ENCODE measurements around the gene MEOX2.

MEOX2 gene

GRCh38 chr7:15686295-15686956 lies at the start of gene MEOX2:
MEOX2 (minus strand) TSS chr7:15686683; CDS start chr7:15686402, 281 bp downstream.
- DNase-seq: no peak

DNA sequence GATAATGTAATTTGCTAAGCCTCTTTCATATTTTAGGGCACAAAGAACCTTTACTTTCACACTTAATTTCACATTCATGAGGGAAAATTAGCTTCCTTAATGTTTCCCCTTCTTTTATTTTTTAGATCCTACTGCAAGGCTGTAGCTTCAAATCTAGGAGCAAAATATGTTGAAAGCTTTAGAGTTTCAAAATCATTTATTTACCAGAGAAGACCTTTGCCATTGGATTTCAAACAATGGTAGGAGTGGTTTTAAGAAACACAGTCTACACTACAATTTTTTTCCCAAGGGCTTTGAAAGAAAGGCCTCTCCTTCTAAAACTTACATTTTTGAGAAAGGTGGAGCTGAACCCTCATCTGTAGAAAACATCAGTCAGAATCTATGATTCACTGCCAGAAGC lies 43.3 kb upstream of the MEOX2 start:
- DNase-seq: no peak

GRCh38 chr7:15725051-15725450 lies 38.6 kb upstream of the MEOX2 start:
- DNase-seq: no peak

DNA sequence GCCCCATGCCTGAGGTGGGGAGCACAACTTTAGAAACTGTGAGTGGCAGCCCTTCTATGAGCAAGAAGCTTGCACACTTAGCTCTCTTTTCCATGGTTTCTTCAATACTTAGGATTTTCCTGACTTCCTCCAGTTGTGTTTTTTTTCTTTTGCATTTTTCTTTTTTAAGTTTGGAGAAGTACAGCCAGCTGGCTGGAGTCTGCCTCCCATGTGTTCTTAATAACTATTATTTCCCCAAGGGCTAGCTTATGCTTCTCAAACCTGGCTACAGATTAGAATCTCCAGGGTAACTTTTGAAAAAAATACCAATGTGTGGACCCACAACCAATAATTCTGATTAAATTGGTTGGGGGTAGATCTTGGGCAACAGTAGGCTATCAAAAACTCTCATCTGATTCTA lies 37.4 kb upstream of the MEOX2 start:
- no peak for DNase-seq

- no peak for DNase-seq
Observed at GRCh38 chr7:15720849-15721471, 34.5 kb upstream of the MEOX2 start.

DNA sequence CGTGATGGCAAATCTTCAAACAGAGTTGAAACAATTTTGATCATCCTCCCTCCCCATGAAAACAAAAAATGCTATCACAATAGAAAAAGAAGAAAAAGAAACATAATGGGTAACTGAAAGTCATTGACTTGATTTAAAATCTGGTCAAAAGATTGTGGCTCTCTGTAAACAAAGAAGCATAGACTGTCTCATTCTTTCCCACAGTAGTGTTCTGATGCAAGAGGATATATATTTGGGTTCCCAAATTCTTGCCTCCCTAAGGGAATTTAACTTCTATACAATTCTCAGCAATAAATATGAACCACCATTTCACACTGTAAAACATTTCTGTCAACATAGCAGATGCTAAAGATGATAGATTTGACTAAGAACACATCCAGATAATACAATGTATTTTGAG lies 32.8 kb upstream of the MEOX2 start:
- no peak for DNase-seq

DNA sequence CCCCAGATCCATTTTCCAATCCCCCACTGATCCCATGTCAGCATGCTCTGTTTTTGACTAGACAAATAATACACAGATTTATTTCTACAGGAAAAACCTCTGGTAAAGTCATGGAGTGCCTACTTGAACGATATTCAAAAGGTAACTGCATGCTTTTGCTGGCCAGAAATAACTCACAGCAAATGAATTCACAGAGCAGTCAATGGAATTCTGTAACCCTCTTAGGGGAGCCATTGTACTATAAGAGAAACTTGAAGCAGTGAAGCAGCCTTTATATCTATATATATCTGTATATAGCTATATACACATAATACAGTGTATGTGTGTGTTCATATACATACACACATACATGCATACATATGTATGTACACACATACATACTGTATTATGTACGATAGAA lies 29.0 kb upstream of the MEOX2 start:
- no peak for DNase-seq

DNA sequence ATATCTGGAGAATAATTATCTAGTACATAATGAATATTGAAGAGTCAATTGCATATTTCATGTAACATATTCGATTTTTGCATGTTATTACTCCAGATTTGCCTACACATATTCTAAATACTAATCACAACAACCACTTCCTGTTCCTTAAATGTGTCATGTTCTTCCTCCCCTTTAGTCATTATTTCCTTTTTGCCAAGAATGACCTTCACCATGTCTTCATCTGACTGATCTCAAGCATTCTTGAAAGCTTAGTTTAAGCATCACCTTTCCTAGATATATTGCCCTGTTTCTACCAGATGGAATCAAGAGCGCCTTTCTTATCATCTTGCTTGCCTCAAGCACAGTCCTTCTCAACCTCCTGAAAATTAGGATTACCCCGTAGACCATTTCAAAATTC lies 23.5 kb upstream of the MEOX2 start:
- no peak for DNase-seq

GRCh38 chr7:15707570-15707969 lies 21.1 kb upstream of the MEOX2 start:
- no peak for DNase-seq

- DNase-seq: no peak
Observed at GRCh38 chr7:15703732-15704131, 17.2 kb upstream of the MEOX2 start.

DNA sequence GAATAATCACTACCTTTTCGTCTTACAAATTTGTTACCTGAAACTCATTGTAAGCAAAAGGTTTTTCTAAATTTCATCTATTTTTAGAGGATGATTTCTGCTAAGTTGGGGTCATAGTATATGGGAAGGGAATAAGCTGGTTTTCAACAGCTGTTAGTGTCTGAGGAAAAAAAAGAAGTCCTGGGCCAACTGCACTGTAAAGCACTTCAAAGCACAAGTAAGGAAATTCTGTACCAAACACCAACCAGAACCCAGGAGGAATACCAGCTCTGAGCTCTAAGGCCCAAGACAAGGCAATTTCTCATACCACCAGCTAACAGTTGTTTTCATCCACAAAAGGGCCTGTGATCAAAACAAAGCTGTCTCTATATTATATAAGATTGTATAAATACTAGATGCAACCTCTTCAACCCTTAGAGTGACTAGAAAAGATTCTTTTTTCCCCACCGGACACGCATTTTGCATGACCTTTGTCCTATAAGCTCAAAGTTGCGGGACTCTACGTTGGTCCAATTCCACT lies 6.1 kb upstream of the MEOX2 start:
- DNase-seq: no peak

DNA sequence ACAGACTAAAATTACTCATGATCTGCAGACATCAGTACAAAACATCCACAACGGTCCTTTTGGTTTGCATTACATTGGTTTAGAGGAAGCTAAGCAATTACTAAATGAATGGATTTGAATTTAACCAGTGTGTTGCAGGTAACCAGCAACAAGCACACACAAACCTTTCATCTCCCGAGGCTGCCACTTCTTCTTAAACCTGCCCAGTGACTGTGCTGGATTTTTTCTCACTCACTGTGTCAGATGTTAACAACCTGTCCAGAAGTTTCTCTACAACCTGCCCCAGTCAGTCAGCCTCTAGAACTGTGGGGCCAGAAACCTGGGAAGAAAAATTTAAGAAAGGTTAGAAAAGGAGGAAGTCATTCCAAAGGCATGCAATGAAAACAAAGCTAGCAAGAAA lies 2.4 kb upstream of the MEOX2 start:
- no peak for DNase-seq

DNA sequence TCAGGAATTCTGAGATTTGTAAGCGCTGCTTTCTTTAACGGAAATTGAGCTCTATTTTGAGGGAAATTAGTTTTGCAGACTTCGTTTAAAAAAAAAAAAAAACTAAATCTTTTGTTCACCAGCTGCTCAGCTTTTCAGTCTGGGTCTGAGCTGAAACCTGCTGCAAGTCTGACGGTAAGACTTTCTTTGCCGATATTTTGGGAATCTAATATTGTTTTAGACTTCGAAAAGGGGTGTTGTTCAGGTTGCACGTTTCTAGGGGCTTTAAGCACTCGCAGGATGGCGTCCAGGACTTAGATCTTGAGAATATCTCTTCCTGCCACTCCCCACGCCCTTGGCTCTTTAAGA lies 1.8 kb upstream of the MEOX2 start:
- no peak for DNase-seq

DNA sequence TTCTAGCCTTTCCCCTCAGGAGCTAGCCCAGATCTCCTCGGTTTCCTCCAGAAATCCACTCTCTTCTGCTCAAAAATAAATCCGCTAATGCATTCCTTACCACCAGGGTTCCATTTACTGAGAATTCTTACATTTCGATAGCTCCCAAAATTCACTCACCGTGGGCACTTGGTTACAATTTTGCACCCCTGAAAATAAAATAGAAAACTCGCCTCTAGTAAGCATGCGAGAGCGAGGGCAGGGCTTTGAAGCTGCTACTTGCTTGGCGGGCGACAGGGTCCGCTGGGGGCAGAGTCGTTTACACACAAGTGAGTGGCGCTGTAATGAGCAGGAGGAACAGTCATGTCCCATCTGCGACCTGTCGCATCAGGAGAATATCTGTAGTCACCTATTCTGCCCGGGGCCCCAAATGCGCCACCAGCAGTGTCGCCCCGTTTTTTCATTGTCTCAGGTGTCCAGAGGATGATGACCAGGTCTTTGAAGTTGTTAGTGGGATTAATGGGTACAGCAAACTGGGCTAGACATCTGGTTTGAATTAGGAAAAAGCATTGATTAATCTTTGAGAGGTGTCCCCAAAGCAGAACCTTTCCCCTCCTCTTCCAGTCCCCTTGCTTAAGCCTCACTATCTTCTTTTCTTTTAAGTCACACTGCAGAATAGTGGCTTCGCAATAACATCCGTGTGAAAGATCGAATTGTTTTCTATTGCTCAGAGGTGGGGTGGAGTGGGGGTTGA lies 1.2 kb upstream of the MEOX2 start:
- DNase-seq: no peak

- DNase-seq: no peak
Observed at GRCh38 chr7:15686957-15687545, 568 bp upstream of the MEOX2 start.

DNA sequence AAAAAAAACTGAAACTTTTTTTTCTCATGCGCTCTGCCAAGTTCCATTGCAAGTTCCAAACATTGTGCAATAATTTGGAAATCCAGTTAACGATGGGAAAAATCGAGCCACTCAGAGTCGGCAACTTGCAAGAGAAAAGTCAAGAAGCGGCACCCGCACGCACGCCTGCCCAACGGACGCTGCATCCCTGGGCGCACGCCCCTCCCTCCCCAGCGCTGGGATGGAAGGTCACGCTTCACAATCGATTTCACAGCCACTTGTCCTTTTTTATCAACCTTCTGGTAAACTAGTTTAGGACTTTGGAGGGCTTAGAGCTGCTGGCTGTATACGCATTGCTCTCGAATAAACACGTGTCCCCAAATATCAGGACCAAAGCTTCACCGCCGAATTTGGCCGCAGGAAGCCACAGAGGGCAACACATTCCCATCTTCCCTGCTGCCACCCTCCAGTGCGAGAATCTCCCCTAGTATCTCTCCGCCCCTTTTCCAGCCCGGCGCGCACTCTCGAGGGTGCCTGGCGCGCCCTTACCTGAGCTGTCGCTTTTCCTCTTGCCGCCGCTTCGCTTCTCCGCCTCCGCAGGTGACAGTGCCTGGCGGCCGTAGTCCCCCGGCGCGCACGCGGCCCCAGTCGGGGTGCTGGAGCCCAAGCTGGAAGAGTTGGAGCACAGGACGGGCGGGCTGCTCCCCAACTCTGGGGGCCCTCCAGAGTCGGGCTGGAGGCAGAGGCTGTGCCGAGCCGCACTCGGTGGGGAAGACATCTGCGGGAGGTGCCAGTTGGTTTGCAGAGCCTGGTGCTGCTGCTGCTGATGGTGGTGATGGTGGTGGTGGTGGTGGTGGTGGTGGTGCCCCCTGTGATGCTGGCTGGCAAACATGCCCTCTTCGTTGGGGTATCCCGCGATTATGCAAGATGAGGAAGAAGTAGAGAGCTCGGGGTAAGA lies 857 bp downstream of the MEOX2 start:
- DNase-seq: no peak

DNA sequence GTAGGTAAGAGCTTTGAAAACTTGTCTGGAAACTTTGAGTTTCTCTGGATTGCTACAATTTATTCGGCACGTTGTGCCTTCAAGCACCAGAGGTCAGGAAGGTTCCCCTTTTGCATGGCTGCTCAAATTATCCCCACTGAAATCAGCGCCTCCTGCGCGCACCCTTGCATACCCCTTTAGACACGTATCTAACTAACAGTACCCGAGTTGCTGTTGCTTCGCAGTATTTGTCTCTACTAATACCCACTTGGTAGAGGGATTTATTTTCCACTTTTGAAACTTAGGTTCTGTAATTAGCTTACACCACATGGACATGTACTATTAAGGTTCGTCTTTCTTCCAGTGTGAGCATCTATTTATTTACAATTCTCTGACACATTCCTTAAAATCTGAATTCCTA lies 1.6 kb downstream of the MEOX2 start:
- no peak for DNase-seq

GRCh38 chr7:15684111-15684800 lies 2.2 kb downstream of the MEOX2 start:
- no peak for DNase-seq

GRCh38 chr7:15682751-15683245 lies 3.7 kb downstream of the MEOX2 start:
- DNase-seq: no peak

- no peak for DNase-seq
Observed at GRCh38 chr7:15682111-15682510, 4.4 kb downstream of the MEOX2 start.

GRCh38 chr7:15681631-15682030 lies 4.9 kb downstream of the MEOX2 start:
- no peak for DNase-seq

DNA sequence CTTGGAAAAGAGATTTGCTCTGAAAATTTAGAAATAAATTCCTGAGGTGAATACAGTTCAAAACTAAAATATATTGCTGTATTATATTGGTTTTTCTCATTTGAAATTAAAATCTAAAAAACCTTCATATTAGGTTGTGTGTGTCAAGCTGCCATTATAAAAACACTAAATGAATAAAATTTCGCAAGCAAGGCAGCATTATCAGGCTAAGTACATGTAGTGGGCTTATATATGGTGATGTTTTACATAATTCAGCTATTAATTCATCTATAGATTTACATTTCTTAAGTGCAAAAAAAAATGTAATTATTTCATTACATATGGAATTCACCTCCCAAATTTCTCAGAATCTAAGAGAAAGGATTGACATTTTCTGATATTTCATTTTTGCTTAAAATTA lies 5.3 kb downstream of the MEOX2 start:
- DNase-seq: no peak
